Spleen (tissue), 11 donors: Measurements from ENCODE around the gene GPR152. TPM values are rescaled to one million over a fixed set of nuclear protein-coding genes. Genes with fewer than 3 reads are reported as not detected.

Experiments used
- DNase-seq: peaks from one replicate; pipeline ENCODE4 v3.0.0-alpha.2; 2020
- H3K27ac ChIP-seq, 8 donors: fragments of 200-600 bp; sonication (generic) in 7 of 8; 1 replicate in 4 of 8; 2 replicates in 4 of 8; pipeline versions ENCODE4 v1.5.0 to v1.8.0; 2016 to 2021; ENCODE audit warnings: inconsistent platforms in 4 of 8, mild to moderate bottlenecking in 4 of 8, moderate library complexity in 1 of 8
- H3K27me3 ChIP-seq, 7 donors: fragments of 200-600 bp; sonication (generic) in 6 of 7; replicated peaks in 1 of 7; 1 replicate in 4 of 7; 2 replicates in 3 of 7; pipeline versions ENCODE4 v1.5.0 to v1.8.0; 2016 to 2021; ENCODE audit warnings: inconsistent platforms in 3 of 7, mild to moderate bottlenecking in 1 of 7
- H3K36me3 ChIP-seq, 6 donors: fragments of 200-600 bp; sonication (generic) in 5 of 6; 1 replicate in 4 of 6; 2 replicates in 2 of 6; pipeline versions ENCODE4 v1.5.0 to v1.8.0; 2016 to 2021; ENCODE audit warnings: inconsistent platforms in 2 of 6
- H3K4me1 ChIP-seq, 6 donors: fragments of 200-600 bp; sonication (generic) in 5 of 6; 1 replicate in 3 of 6; 2 replicates in 3 of 6; pipeline versions ENCODE4 v1.5.0 to v1.8.0; 2016 to 2021; ENCODE audit warnings: inconsistent platforms in 3 of 6
- H3K4me3 ChIP-seq, 8 donors: fragments of 200-600 bp; sonication (generic) in 7 of 8; 1 replicate in 4 of 8; 2 replicates in 4 of 8; pipeline versions ENCODE4 v1.5.0 to v1.8.0; 2016 to 2021; ENCODE audit warnings: inconsistent platforms in 4 of 8, mild to moderate bottlenecking in 4 of 8, moderate library complexity in 2 of 8
- H3K9me3 ChIP-seq, 8 donors: fragments of 200-600 bp; sonication (generic) in 7 of 8; 1 replicate in 4 of 8; 2 replicates in 4 of 8; pipeline versions ENCODE4 v1.5.0 to v1.8.0; 2016 to 2021; ENCODE audit warnings: inconsistent platforms in 4 of 8
- CTCF ChIP-seq, 11 experiments: fragments of 200-600 bp in 7 of 11; fragments of 450-650 bp in 4 of 11; sonication (generic) in 4 of 11; IDR thresholded peaks in 8 of 11; conservative IDR thresholded peaks in 3 of 11; 1 replicate in 7 of 11; 2 replicates in 4 of 11; pipeline versions ENCODE4 v1.4.0 to v1.8.0; 2016 to 2021; ENCODE audit warnings: antibody characterized with exemption in 11 of 11, inconsistent platforms in 4 of 11, mild to moderate bottlenecking in 1 of 11
- POLR2A ChIP-seq, 3 donors: fragments of 450-650 bp; IDR thresholded peaks; one replicate each; pipeline ENCODE4 v1.5.1; 2017; ENCODE audit warnings: antibody characterized with exemption in 3 of 3, mild to moderate bottlenecking in 1 of 3
- POLR2AphosphoS5 ChIP-seq, 3 donors: sonication (generic); formaldehyde crosslinking; IDR thresholded peaks; one replicate each; pipeline ENCODE4 v1.5.1; 2017; ENCODE audit warnings: antibody characterized with exemption in 3 of 3
- WGBS, 5 donors: extraction: QIAGEN DNeasy Blood & Tissue Kit in 3 of 5; methylation state at CpG; one replicate each; pipeline versions ENCODE4 v1.1.5 to v1.1.7; 2013 to 2018; 5-methylcytosine and 5-hydroxymethylcytosine counted together
- intact Hi-C: fragments of 100-400 bp; cut with DNase I; formaldehyde crosslinking; loops from one replicate; pipeline ENCODE4 v1.15.0; 2023; ENCODE audit warnings: low total_unique reads
- polyA plus RNA-seq, 3 donors: library from polyadenylated mRNA; stranded (reverse); fragments of 200-250 nt; gene quantifications; one replicate each; pipeline ENCODE4 v1.2.1, GENCODE V29; 2013
- total RNA-seq, 7 donors: library from RNA; depleted of rRNA in 3 of 7; stranded (reverse); fragments of >200 nt in 3 of 7; fragmentation: NEBNext Ultra II Directional in 4 of 7; extraction: Animal tissue kit (Norgen Biotek cat#: 25700) in 4 of 7; gene quantifications; one replicate each; pipeline versions ENCODE4 v1.1.0 to v1.2.1, GENCODE V29; 2016 to 2021
- donor health status: healthy with polysubstance abuse.
- donor health status: DM: no; HTN: no; CAD: no; lungs with moderate emphysema.
- donor health status: DM: no; HTN: no; CAD: no.
- donor health status: Bipolar disorder and iron deficiency.
- donor health status: healthy.
- donor health status: DM: no; HTN: no; CAD: no.
- donor health status: DM: yes; HTN: yes; CAD: no.

GPR152 gene
- total and polyA plus RNA-seq, 10 donors = 0.10 TPM; not detected in 9

- TF ChIP-seq CTCF (IDR thresholded peaks at IDR 0.05 in 8 of 11, conservative IDR thresholded peaks at IDR 0.05 in 3 of 11) (no peak), POLR2AphosphoS5 (IDR thresholded peaks at IDR 0.05) (peak; percentile 24 to 84 (median 64))
- H3K4me3 ChIP-seq = no peak overlapping the region
- peaks cover 26 to 96% (median 80%) of the 10 kb centered on the region in 6 donors for H3K4me1 ChIP-seq
- H3K36me3 ChIP-seq = peaks cover 6 to 86% (median 54%) of the 10 kb centered on the region in 6 donors
- intact Hi-C loops = no loop called here
- DNase-seq = peak; percentile 80
- H3K27ac ChIP-seq = peak overlapping the region in 6 of 8 donors; percentile 28 to 97 (median 91)
- WGBS, 5 donors = 82 to 89% (median 86%) methylated on average over 11 to 22 of the region's 22 CpGs
- H3K27me3 ChIP-seq = no peaks in the 10 kb centered on the region
- H3K9me3 ChIP-seq = no peaks in the 10 kb centered on the region
Observed at GRCh38 chr11:67432655-67433349, 19.7 kb downstream of the GPR152 start.

GRCh38 chr11:67431346-67432249 lies 20.9 kb downstream of the GPR152 start:
- no peaks in the 10 kb centered on the region for H3K27me3 ChIP-seq
- H3K4me3 ChIP-seq = no peak overlapping the region
- peak overlapping the region in 1 of 8 donors; percentile 2 for H3K27ac ChIP-seq
- TF ChIP-seq CTCF (IDR thresholded peaks at IDR 0.05 in 8 of 11, conservative IDR thresholded peaks at IDR 0.05 in 3 of 11) (no peak), POLR2AphosphoS5 (IDR thresholded peaks at IDR 0.05) (peak in 2 of 3 donors; percentile 34 to 64), POLR2A (IDR thresholded peaks at IDR 0.05) (no peak)
- H3K36me3 ChIP-seq = peaks cover 6 to 75% (median 54%) of the 10 kb centered on the region in 6 donors
- no peaks in the 10 kb centered on the region for H3K9me3 ChIP-seq
- WGBS, 5 donors = 86 to 94% (median 92%) methylated on average over 22 to 24 of the region's 24 CpGs
- H3K4me1 ChIP-seq = peaks cover 31 to 91% (median 76%) of the 10 kb centered on the region in 6 donors
- intact Hi-C loops = no loop called here
- DNase-seq = no peak

GRCh38 chr11:67429722-67430121 lies 22.8 kb downstream of the GPR152 start:
- peaks cover 26 to 73% (median 58%) of the 10 kb centered on the region in 6 donors for H3K4me1 ChIP-seq
- H3K27me3 ChIP-seq = no peaks in the 10 kb centered on the region
- WGBS, 5 donors = 86 to 91% (median 87%) methylated on average over 11 of the region's 11 CpGs
- no peak for DNase-seq
- peaks cover 0 to 56% (median 41%) of the 10 kb centered on the region in 6 donors for H3K36me3 ChIP-seq
- H3K9me3 ChIP-seq = no peaks in the 10 kb centered on the region
- H3K4me3 ChIP-seq = peak overlapping the region in 3 of 8 donors; percentile 72 to 96 (median 91)
- intact Hi-C loops = no loop called here
- TF ChIP-seq CTCF (IDR thresholded peaks at IDR 0.05 in 8 of 11, conservative IDR thresholded peaks at IDR 0.05 in 3 of 11) (no peak), POLR2A (IDR thresholded peaks at IDR 0.05) (no peak), POLR2AphosphoS5 (IDR thresholded peaks at IDR 0.05) (no peak)
- peak overlapping the region in 1 of 8 donors; percentile 96 for H3K27ac ChIP-seq
